B cell (primary cell): ENCODE data around the gene TALDO1. TPM values are rescaled to one million over a fixed set of nuclear protein-coding genes. Genes with fewer than 3 reads are reported as not detected.

Experiments used
- ATAC-seq: fragments of 200-7000 bp; cut with Tn5 transposase; one replicate; pipeline ENCODE4 v1.10.0; 2021; ENCODE audit warnings: low read depth, mild to moderate bottlenecking, moderate number of reproducible peaks, moderate library complexity
- CTCF ChIA-PET: fragments of 350-600 bp; sonication (Branson Sonifier 250); formaldehyde crosslinking; loops from one replicate; lab custom pipeline; 2021; ENCODE audit warnings: antibody characterized with exemption, inconsistent platforms; lab: Charles Lee
- POLR2A ChIA-PET: fragments of 350-600 bp; sonication (Branson Sonifier 250); formaldehyde crosslinking; loops from one replicate; lab custom pipeline; 2021; ENCODE audit warnings: antibody characterized with exemption; lab: Charles Lee
- DNase-seq: peaks from one replicate; pipeline ENCODE4 v3.0.0; 2013
- H2AFZ ChIP-seq: 2 replicates; pipeline ENCODE4 v1.6.1; 2012; ENCODE audit warnings: mild to moderate bottlenecking, low read depth, low read length; ENCODE audit not compliant: insufficient read depth, poor library complexity, severe bottlenecking
- H3K27ac ChIP-seq, 2 donors: 1 replicate in 1 of 2; 2 replicates in 1 of 2; pipeline ENCODE4 v1.5.1; 2012 to 2013; ENCODE audit warnings: low read length in 2 of 2, mild to moderate bottlenecking in 2 of 2, moderate library complexity in 1 of 2
- H3K27me3 ChIP-seq, 4 experiments: fragments of 200-600 bp in 1 of 4; sonication (generic) in 1 of 4; replicated peaks in 1 of 4; 1 replicate in 2 of 4; 2 replicates in 2 of 4; pipeline versions ENCODE4 v1.6.1 to v1.7.0; 2013 to 2016; ENCODE audit warnings: low read length in 3 of 4, mild to moderate bottlenecking in 2 of 4, mixed read lengths in 1 of 4, moderate library complexity in 1 of 4; ENCODE audit not compliant: insufficient read depth in 4 of 4, control insufficient read depth in 3 of 4; ENCODE audit errors: control extremely low read depth in 1 of 4
- H3K36me3 ChIP-seq, 2 experiments: replicated peaks in 1 of 2; 1 replicate in 1 of 2; 2 replicates in 1 of 2; pipeline versions ENCODE4 v1.6.1 to v1.7.1; 2013; ENCODE audit warnings: low read length in 1 of 2; ENCODE audit not compliant: insufficient read depth in 2 of 2, control insufficient read depth in 1 of 2; ENCODE audit errors: control extremely low read depth in 1 of 2, extremely low read depth in 1 of 2
- H3K4me1 ChIP-seq, 2 donors: fragments of 200-600 bp in 1 of 2; sonication (generic) in 1 of 2; 1 replicate in 1 of 2; 2 replicates in 1 of 2; pipeline versions ENCODE4 v1.5.1 to v1.6.1; 2013 to 2017; ENCODE audit warnings: low read length in 2 of 2; ENCODE audit not compliant: control insufficient read depth in 2 of 2, insufficient read depth in 2 of 2
- H3K4me2 ChIP-seq: replicated peaks from 2 replicates; pipeline ENCODE3; 2012; ENCODE audit warnings: mild to moderate bottlenecking, low read depth, low read length; ENCODE audit not compliant: poor library complexity, severe bottlenecking
- H3K4me3 ChIP-seq, 5 experiments: fragments of 200-600 bp in 1 of 5; sonication (generic) in 1 of 5; 1 replicate in 3 of 5; 2 replicates in 2 of 5; pipeline versions ENCODE4 v1.5.1 to v1.7.0; 2011 to 2016; ENCODE audit warnings: low read length in 4 of 5, mild to moderate bottlenecking in 4 of 5, low read depth in 2 of 5, control low read depth in 1 of 5, moderate library complexity in 1 of 5; ENCODE audit not compliant: insufficient read depth in 1 of 5; ENCODE audit errors: control extremely low read depth in 1 of 5, extremely low read depth in 1 of 5
- H3K79me2 ChIP-seq: fragments of 200-600 bp; sonication (generic); one replicate; pipeline ENCODE4 v1.6.0; 2016; ENCODE audit warnings: low read length; ENCODE audit not compliant: control insufficient read depth, insufficient read depth
- H3K9ac ChIP-seq: fragments of 200-600 bp; sonication (generic); 2 replicates; pipeline ENCODE4 v1.6.1; 2017; ENCODE audit warnings: mild to moderate bottlenecking, low read length, moderate library complexity
- H3K9me3 ChIP-seq, 3 donors: one replicate each; pipeline versions ENCODE4 v1.6.1 to v1.7.1; 2013; ENCODE audit warnings: low read length in 2 of 3; ENCODE audit not compliant: control insufficient read depth in 2 of 3, insufficient read depth in 1 of 3; ENCODE audit errors: control extremely low read depth in 1 of 3
- H4K20me1 ChIP-seq: 2 replicates; pipeline ENCODE4 v1.6.0; 2012; ENCODE audit warnings: mild to moderate bottlenecking, low read length; ENCODE audit not compliant: insufficient read depth, control insufficient read depth, poor library complexity, severe bottlenecking
- H3K27ac Mint-ChIP-seq: one replicate; pipeline ENCODE4 v1.8.0; 2021; ENCODE audit warnings: mixed read lengths
- H3K27me3 Mint-ChIP-seq: one replicate; pipeline ENCODE4 v1.8.0; 2021; ENCODE audit warnings: mixed read lengths
- H3K4me1 Mint-ChIP-seq: one replicate; pipeline ENCODE4 v1.8.0; 2021; ENCODE audit warnings: mixed read lengths
- H3K4me3 Mint-ChIP-seq: one replicate; pipeline ENCODE4 v1.8.0; 2021; ENCODE audit warnings: mixed read lengths
- H3K9me3 Mint-ChIP-seq: one replicate; pipeline ENCODE4 v1.8.0; 2022; ENCODE audit warnings: mixed read lengths; ENCODE audit not compliant: insufficient read depth
- EZH2 ChIP-seq: IDR thresholded peaks from 2 replicates; pipeline ENCODE4 v1.6.1; 2012; ENCODE audit warnings: borderline replicate concordance, low read depth, mild to moderate bottlenecking, moderate library complexity, low read length; ENCODE audit not compliant: insufficient read depth, poor library complexity, severe bottlenecking
- WGBS: methylation state at CpG from one replicate; pipeline ENCODE4 v1.1.5; 2013; ENCODE audit warnings: missing lambda C conversion rate; ENCODE audit not compliant: insufficient coverage; 5-methylcytosine and 5-hydroxymethylcytosine counted together
- intact Hi-C: fragments of 100-400 bp; cut with micrococcal nuclease; formaldehyde crosslinking; loops from one replicate; pipeline ENCODE4 v1.10.0; 2022
- polyA plus RNA-seq: library from polyadenylated mRNA; depleted of rRNA; stranded (reverse); fragments of >200 nt; gene quantifications from 2 replicates; pipeline ENCODE4 v1.2.3, GENCODE V29; 2012
- total RNA-seq, 2 donors: library from RNA; stranded (reverse); fragments of 120-200 nt in 1 of 2; gene quantifications; 1 replicate in 1 of 2; 2 replicates in 1 of 2; pipeline versions ENCODE4 v1.2.3 to v1.2.4, GENCODE V29; 2013 to 2022
- TF ChIP-seq, protein P1 (sequence below): fragments of 200-600 bp; IDR thresholded peaks from one replicate; pipeline ENCODE4 v1.8.0; 2022; ENCODE audit warnings: antibody characterized with exemption, mild to moderate bottlenecking

TALDO1 gene
- total and polyA plus RNA-seq, 2 donors (not counting 1 experiment from before 2014, with no cell fraction given): 82.4 to 116 TPM

DNA sequence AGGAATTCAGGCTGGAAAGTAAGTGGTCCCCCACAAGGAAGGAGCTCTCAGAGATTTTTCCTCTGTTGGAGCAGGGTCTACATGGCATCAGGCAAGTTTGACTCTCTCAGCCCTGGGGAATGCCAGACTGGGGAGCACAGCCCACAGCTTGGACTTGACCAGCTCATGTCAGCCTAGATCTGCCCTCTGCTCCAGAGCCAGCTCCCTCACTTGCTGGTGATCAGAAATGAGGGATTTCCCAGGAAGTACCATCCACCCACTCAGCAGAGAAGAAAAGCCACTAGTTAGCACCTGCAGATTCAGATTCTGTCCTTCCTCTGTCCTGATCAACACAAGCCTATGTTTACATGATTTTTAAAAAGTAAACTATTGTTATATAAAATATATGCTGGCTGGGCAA is 13.0 kb downstream of the TALDO1 start:
- H3K4me3 Mint-ChIP-seq: no peak overlapping the region
- Histone ChIP-seq H3K9me3 (no peaks in the 10 kb centered on the region), H3K4me2 (no peak overlapping the region), H3K27me3 (no peaks in the 10 kb centered on the region), H3K27ac (no peak overlapping the region), H3K36me3 (peaks cover 4 to 76% of the 10 kb centered on the region in 2 experiments), H4K20me1 (peaks cover 37% of the 10 kb centered on the region), H3K79me2 (peaks cover 26% of the 10 kb centered on the region), H2AFZ (no peak overlapping the region), H3K9ac (no peak overlapping the region), H3K4me3 (no peak overlapping the region), H3K4me1 (no peaks in the 10 kb centered on the region)
- H3K4me1 Mint-ChIP-seq: peaks cover under 1% of the 10 kb centered on the region
- no peak for DNase-seq
- H3K9me3 Mint-ChIP-seq: no peaks in the 10 kb centered on the region
- ChIA-PET POLR2A (no interaction called here), CTCF (interaction anchor here (0.6 to 0.9 kb wide), 2 partner anchors 99 to 115 kb away, joined by 3 read pairs; no protein-coding TSS in a partner anchor)
- intact Hi-C loops: no loop called here
- TF ChIP-seq, protein P1, sequence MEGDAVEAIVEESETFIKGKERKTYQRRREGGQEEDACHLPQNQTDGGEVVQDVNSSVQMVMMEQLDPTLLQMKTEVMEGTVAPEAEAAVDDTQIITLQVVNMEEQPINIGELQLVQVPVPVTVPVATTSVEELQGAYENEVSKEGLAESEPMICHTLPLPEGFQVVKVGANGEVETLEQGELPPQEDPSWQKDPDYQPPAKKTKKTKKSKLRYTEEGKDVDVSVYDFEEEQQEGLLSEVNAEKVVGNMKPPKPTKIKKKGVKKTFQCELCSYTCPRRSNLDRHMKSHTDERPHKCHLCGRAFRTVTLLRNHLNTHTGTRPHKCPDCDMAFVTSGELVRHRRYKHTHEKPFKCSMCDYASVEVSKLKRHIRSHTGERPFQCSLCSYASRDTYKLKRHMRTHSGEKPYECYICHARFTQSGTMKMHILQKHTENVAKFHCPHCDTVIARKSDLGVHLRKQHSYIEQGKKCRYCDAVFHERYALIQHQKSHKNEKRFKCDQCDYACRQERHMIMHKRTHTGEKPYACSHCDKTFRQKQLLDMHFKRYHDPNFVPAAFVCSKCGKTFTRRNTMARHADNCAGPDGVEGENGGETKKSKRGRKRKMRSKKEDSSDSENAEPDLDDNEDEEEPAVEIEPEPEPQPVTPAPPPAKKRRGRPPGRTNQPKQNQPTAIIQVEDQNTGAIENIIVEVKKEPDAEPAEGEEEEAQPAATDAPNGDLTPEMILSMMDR: no peak
- TF ChIP-seq EZH2: no peak
- no peak overlapping the region for H3K27ac Mint-ChIP-seq
- ATAC-seq: no peak
- no peaks in the 10 kb centered on the region for H3K27me3 Mint-ChIP-seq

DNA sequence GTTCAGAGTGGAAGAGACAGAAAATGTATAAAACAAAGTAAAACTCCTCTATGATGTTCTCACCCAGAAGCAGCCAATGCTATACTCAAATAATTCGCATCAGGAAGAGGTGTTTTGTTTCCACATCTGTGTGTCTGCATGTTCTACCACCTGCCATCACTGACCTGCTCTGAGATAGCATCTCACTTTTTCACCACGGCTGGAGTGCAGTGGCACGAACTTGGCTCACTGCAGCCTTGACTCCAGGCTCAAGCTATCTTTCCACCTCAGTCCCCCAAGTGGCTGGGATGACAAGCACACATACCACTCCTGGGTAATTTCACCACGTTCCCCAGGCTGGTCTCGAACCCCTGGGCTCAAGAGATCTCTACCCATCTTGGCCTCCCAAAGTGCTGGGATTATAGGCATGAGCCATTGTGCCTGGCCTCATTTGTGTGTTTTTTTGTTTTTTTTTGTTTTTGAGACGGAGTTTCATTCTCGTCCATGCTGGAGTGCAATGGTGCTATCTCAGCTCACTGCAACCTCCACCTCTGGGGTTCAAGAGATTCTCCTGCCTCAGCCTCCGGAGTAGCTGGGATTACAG is 14.4 kb downstream of the TALDO1 start:
- ChIA-PET POLR2A (no interaction called here), CTCF (interaction anchor here (0.7 kb wide), 1 partner anchor 456 kb away, joined by 3 read pairs; no protein-coding TSS in a partner anchor)
- TF ChIP-seq EZH2: no peak
- TF ChIP-seq, protein P1: no peak
- H3K4me2 ChIP-seq: no peak overlapping the region
- Mint-ChIP-seq H3K9me3 (no peaks in the 10 kb centered on the region), H3K27me3 (no peaks in the 10 kb centered on the region), H3K27ac (no peak overlapping the region), H3K4me1 (peaks cover 2% of the 10 kb centered on the region), H3K4me3 (no peak overlapping the region)
- DNase-seq (no peak), ATAC-seq (no peak)
- H3K9me3 ChIP-seq: no peaks in the 10 kb centered on the region
- H4K20me1 ChIP-seq: peaks cover 28% of the 10 kb centered on the region
- H2AFZ ChIP-seq: no peak overlapping the region
- H3K9ac ChIP-seq: no peak overlapping the region
- H3K27me3 ChIP-seq: no peaks in the 10 kb centered on the region
- H3K36me3 ChIP-seq: peaks cover 4 to 64% of the 10 kb centered on the region in 2 experiments
- peaks cover 13% of the 10 kb centered on the region for H3K79me2 ChIP-seq
- H3K27ac ChIP-seq: no peak overlapping the region
- 98% methylated on average over 3 of the region's 8 CpGs for WGBS
- no peak overlapping the region for H3K4me3 ChIP-seq
- intact Hi-C loops: no loop called here
- no peaks in the 10 kb centered on the region for H3K4me1 ChIP-seq
